ENCODE results near the gene PANX1.
"Not testable (repeated sequence)": the region's sequence is repeated elsewhere in the genome, so short reads cannot be mapped to it uniquely, and the experiment has no call there.

PANX1 gene

GRCh38 chr11:94153320-94153719, 24.7 kb downstream of the PANX1 start:
- TF ChIP-seq EZH2phosphoT487 (IDR thresholded peaks at IDR 0.05; ENCODE audit: borderline replicate concordance) (no peak), CTCF (conservative IDR thresholded peaks at IDR 0.05; ENCODE audit: low read length) (no peak)
- H4K20me1 ChIP-seq (ENCODE audit: insufficient read depth, low read length, poor library complexity, severe bottlenecking): peaks cover 14% of the 10 kb centered on the region
- no peaks in the 10 kb centered on the region for H3K9me2 ChIP-seq (replicated peaks; ENCODE audit: low read depth, low read length)
- no peak overlapping the region for H3K4me2 ChIP-seq (ENCODE audit: low read depth, low read length, poor library complexity, severe bottlenecking)
- H3K79me2 ChIP-seq (ENCODE audit: insufficient read depth, low read length): peaks cover 54% of the 10 kb centered on the region; the same call in 1 of the 2 replicates
- no peak overlapping the region for H3K4me3 ChIP-seq (ENCODE audit: low read length, poor library complexity, severe bottlenecking)
- H3K9me3 ChIP-seq (ENCODE audit: insufficient read depth, low read depth, low read length): no peaks in the 10 kb centered on the region
- H3K36me3 ChIP-seq (ENCODE audit: insufficient read depth, low read length): peaks cover 22% of the 10 kb centered on the region; the same call in 1 of the 2 replicates
- no peaks in the 10 kb centered on the region for H3F3A ChIP-seq (ENCODE audit: low read depth)
- H3K4me1 ChIP-seq (ENCODE audit: insufficient read depth, low read length, poor library complexity, severe bottlenecking): peaks cover 11% of the 10 kb centered on the region
- H2AFZ ChIP-seq (ENCODE audit: low read length): no peak overlapping the region
- no peak overlapping the region for H3K9ac ChIP-seq (ENCODE audit: low read depth, low read length, poor library complexity, severe bottlenecking)
- H3K27me3 ChIP-seq (ENCODE audit: insufficient read depth, low read length, poor library complexity, severe bottlenecking): no peaks in the 10 kb centered on the region

DNA sequence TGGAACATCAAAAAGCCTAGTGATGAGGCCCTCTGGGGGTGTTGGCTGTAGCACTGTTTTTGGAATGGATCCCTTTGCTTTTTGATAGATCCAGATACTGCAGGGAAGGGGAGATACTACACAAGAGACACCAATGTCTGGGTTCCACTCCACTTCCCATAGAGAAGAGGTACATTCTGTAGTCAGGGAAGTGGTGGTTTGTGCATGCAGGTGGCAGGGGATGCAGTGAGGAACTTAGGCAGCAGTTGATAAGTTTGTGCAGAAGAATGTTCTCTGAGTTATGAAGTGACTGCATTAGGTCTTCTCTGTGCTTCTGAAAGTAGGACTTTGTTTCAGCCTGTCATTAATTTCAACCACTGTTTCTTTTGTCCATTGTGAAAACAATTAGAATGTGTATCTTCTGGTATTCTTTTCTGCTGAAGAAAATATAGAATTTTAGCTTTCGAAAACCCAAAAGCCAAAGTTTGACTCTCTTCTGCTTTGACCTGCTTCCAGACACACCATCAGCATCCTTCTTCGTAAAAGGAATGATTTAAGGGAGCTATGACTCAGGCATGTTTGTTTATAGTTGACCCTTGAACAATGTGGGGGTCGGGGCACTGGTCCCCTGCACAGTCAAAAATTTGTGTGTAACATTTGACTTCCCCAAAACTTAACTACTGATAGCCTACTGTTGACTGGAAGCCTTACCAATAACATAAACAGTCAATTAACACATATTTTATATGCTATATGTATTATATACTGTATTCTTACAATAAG, 25.6 kb downstream of the PANX1 start:
- H3K4me3 ChIP-seq (ENCODE audit: low read length, poor library complexity, severe bottlenecking): no peak overlapping the region
- H3K9me3 ChIP-seq (ENCODE audit: insufficient read depth, low read depth, low read length): no peaks in the 10 kb centered on the region
- H2AFZ ChIP-seq (ENCODE audit: low read length): no peak overlapping the region
- H3K27me3 ChIP-seq (ENCODE audit: insufficient read depth, low read length, poor library complexity, severe bottlenecking): no peaks in the 10 kb centered on the region
- no peak overlapping the region for H3K4me2 ChIP-seq (ENCODE audit: low read depth, low read length, poor library complexity, severe bottlenecking)
- H3K4me1 ChIP-seq (ENCODE audit: insufficient read depth, low read length, poor library complexity, severe bottlenecking): peaks cover 6% of the 10 kb centered on the region
- H4K20me1 ChIP-seq (ENCODE audit: insufficient read depth, low read length, poor library complexity, severe bottlenecking): peaks cover 13% of the 10 kb centered on the region
- peaks cover 44% of the 10 kb centered on the region; the same call in 1 of the 2 replicates for H3K79me2 ChIP-seq (ENCODE audit: insufficient read depth, low read length)
- no peaks in the 10 kb centered on the region for H3F3A ChIP-seq (ENCODE audit: low read depth)
- no peak overlapping the region for H3K9ac ChIP-seq (ENCODE audit: low read depth, low read length, poor library complexity, severe bottlenecking)
- peaks cover 22% of the 10 kb centered on the region; the same call in 1 of the 2 replicates for H3K36me3 ChIP-seq (ENCODE audit: insufficient read depth, low read length)
- no peaks in the 10 kb centered on the region for H3K9me2 ChIP-seq (replicated peaks; ENCODE audit: low read depth, low read length)
- TF ChIP-seq EZH2phosphoT487 (IDR thresholded peaks at IDR 0.05; ENCODE audit: borderline replicate concordance) (no peak), CTCF (conservative IDR thresholded peaks at IDR 0.05; ENCODE audit: low read length) (no peak)

GRCh38 chr11:94157339-94157738, 28.7 kb downstream of the PANX1 start:
- H3K4me2 ChIP-seq (ENCODE audit: low read depth, low read length, poor library complexity, severe bottlenecking); H3K9me3 ChIP-seq (ENCODE audit: insufficient read depth, low read depth, low read length); H3K4me3 ChIP-seq (ENCODE audit: low read length, poor library complexity, severe bottlenecking); H4K20me1 ChIP-seq (ENCODE audit: insufficient read depth, low read length, poor library complexity, severe bottlenecking); H3F3A ChIP-seq (ENCODE audit: low read depth); H3K9me2 ChIP-seq (replicated peaks; ENCODE audit: low read depth, low read length); H3K27me3 ChIP-seq (ENCODE audit: insufficient read depth, low read length, poor library complexity, severe bottlenecking); H3K4me1 ChIP-seq (ENCODE audit: insufficient read depth, low read length, poor library complexity, severe bottlenecking); H2AFZ ChIP-seq (ENCODE audit: low read length); H3K9ac ChIP-seq (ENCODE audit: low read depth, low read length, poor library complexity, severe bottlenecking): not testable (repeated sequence)
- peaks cover 17% of the 10 kb centered on the region; the same call in 1 of the 2 replicates for H3K79me2 ChIP-seq (ENCODE audit: insufficient read depth, low read length)
- H3K36me3 ChIP-seq (ENCODE audit: insufficient read depth, low read length): peaks cover 22% of the 10 kb centered on the region; the same call in 1 of the 2 replicates

- H4K20me1 ChIP-seq (ENCODE audit: insufficient read depth, low read length, poor library complexity, severe bottlenecking): peaks cover 24% of the 10 kb centered on the region
- no peaks in the 10 kb centered on the region for H3K9me3 ChIP-seq (ENCODE audit: insufficient read depth, low read depth, low read length)
- H3F3A ChIP-seq (ENCODE audit: low read depth): no peaks in the 10 kb centered on the region
- no peak overlapping the region for H3K4me3 ChIP-seq (ENCODE audit: low read length, poor library complexity, severe bottlenecking)
- H3K9me2 ChIP-seq (replicated peaks; ENCODE audit: low read depth, low read length): no peaks in the 10 kb centered on the region
- no peak for TF ChIP-seq CTCF (conservative IDR thresholded peaks at IDR 0.05; ENCODE audit: low read length)
- TF ChIP-seq EZH2phosphoT487 (IDR thresholded peaks at IDR 0.05; ENCODE audit: borderline replicate concordance): no peak
- no peaks in the 10 kb centered on the region; the same call in 1 of the 2 replicates for H3K36me3 ChIP-seq (ENCODE audit: insufficient read depth, low read length)
- no peak overlapping the region for H3K9ac ChIP-seq (ENCODE audit: low read depth, low read length, poor library complexity, severe bottlenecking)
- no peaks in the 10 kb centered on the region for H3K27me3 ChIP-seq (ENCODE audit: insufficient read depth, low read length, poor library complexity, severe bottlenecking)
- peaks cover 57% of the 10 kb centered on the region for H3K79me2 ChIP-seq (ENCODE audit: insufficient read depth, low read length)
- no peaks in the 10 kb centered on the region for H3K4me1 ChIP-seq (ENCODE audit: insufficient read depth, low read length, poor library complexity, severe bottlenecking)
- H2AFZ ChIP-seq (ENCODE audit: low read length): no peak overlapping the region
- H3K4me2 ChIP-seq (ENCODE audit: low read depth, low read length, poor library complexity, severe bottlenecking): no peak overlapping the region
Measured at GRCh38 chr11:94168882-94169281, 40.2 kb downstream of the PANX1 start.
